Measurements from ENCODE around the gene ZNF492. TPM values are rescaled to one million over a fixed set of nuclear protein-coding genes. Genes with fewer than 3 reads are reported as not detected.

The ZNF492 gene
- total and polyA plus RNA-seq, 2 donors (not counting 3 experiments of a cell fraction or from before 2014, with no cell fraction given): not detected

GRCh38 chr19:22605275-22606211, 28.6 kb upstream of the ZNF492 start:
- Histone ChIP-seq H3K79me2 (ENCODE audit: control insufficient read depth, insufficient read depth, low read length) (no peaks in the 10 kb centered on the region), H3K4me1 (ENCODE audit: control insufficient read depth, extremely low read depth, insufficient read depth, low read length) (no peaks in the 10 kb centered on the region), H3K4me3 (replicated peaks in 1 of 3; ENCODE audit: insufficient read depth in 1 of 3, low read depth in 1 of 3, low read length in 3 of 3) (no peak overlapping the region), H3K9me3 (replicated peaks; ENCODE audit: control insufficient read depth, insufficient read depth, low read length) (peaks cover 5% of the 10 kb centered on the region), H3K9ac (replicated peaks; ENCODE audit: extremely low read depth, insufficient read depth, low read length) (no peak overlapping the region), H3K9me1 (replicated peaks; ENCODE audit: control insufficient read depth, extremely low read depth, insufficient read depth, low read length) (no peaks in the 10 kb centered on the region), H3K27ac (ENCODE audit: insufficient read depth, low read depth, low read length) (no peak overlapping the region), H3K27me3 (ENCODE audit: control insufficient read depth in 2 of 2, insufficient read depth in 2 of 2, low read length in 2 of 2) (no peaks in the 10 kb centered on the region), H3K4me2 (ENCODE audit: insufficient read depth, low read length) (no peak overlapping the region), H2AFZ (ENCODE audit: low read depth, low read length) (no peak overlapping the region), H3K36me3 (ENCODE audit: control insufficient read depth in 2 of 2, extremely low read depth in 1 of 2, insufficient read depth in 2 of 2, low read length in 2 of 2) (no peaks in the 10 kb centered on the region), H4K20me1 (replicated peaks; ENCODE audit: control insufficient read depth, extremely low read depth, insufficient read depth, low read length) (no peaks in the 10 kb centered on the region)
- no peak for FAIRE-seq
- CTCF ChIA-PET: no interaction called here
- dilution Hi-C loops (cut with MboI; ENCODE audit: extremely low pct_ligation_motif_present, low sequenced_read_pairs) (no loop called here), intact Hi-C loops (cut with micrococcal nuclease) (no loop called here)
- POLR2A ChIA-PET: no interaction called here
- BruUV-seq (replicated peaks): no TSS peak
- no peak for DNase-seq (ENCODE audit: low read depth, low spot score)
- TF ChIP-seq POLR2A (IDR thresholded peaks at IDR 0.05; ENCODE audit: low read depth, low read length) (no peak), CTCF (IDR thresholded peaks at IDR 0.05; ENCODE audit: extremely low read depth in 1 of 2, insufficient read depth in 1 of 2, low read depth in 1 of 2, low read length in 2 of 2) (no peak), JUN (IDR thresholded peaks at IDR 0.05; ENCODE audit: borderline replicate concordance, insufficient read depth, insufficient read length, low read depth) (no peak), POLR2AphosphoS5 (IDR thresholded peaks at IDR 0.05; ENCODE audit: insufficient read depth, low read depth, low read length) (no peak), MAX (IDR thresholded peaks at IDR 0.05; ENCODE audit: insufficient read depth, insufficient read length) (no peak), GATA2 (IDR thresholded peaks at IDR 0.05; ENCODE audit: insufficient read depth, insufficient read length, low read depth, low read length) (no peak), MYC (IDR thresholded peaks at IDR 0.05; ENCODE audit: low read depth, low read length) (no peak), EZH2 (IDR thresholded peaks at IDR 0.05; ENCODE audit: borderline replicate concordance, low read depth, low read length, severe bottlenecking) (no peak), FOS (IDR thresholded peaks at IDR 0.05; ENCODE audit: borderline replicate concordance, insufficient read depth, low read length) (no peak)
